Osteoblast (primary cell): ENCODE results near the gene SPSB3. TPM values are rescaled to one million over a fixed set of nuclear protein-coding genes. Genes with fewer than 3 reads are reported as not detected.
A peak's percentile ranks its signal among the peaks of the same experiment; 100 is the strongest.

Source experiments
- DNase-seq: peaks from one replicate; pipeline ENCODE4 v3.0.0; 2011; ENCODE audit warnings: low spot score, mixed read lengths; ENCODE audit not compliant: insufficient read length; ENCODE audit errors: missing footprints
- H2AFZ ChIP-seq: 2 replicates; pipeline ENCODE4 v1.6.0; 2011; ENCODE audit warnings: mild to moderate bottlenecking, low read length
- H3K27ac ChIP-seq: 2 replicates; pipeline ENCODE4 v1.5.1; 2011; ENCODE audit warnings: mild to moderate bottlenecking, low read depth, low read length, moderate library complexity
- H3K27me3 ChIP-seq: 2 replicates; pipeline ENCODE4 v1.6.0; 2012; ENCODE audit warnings: mild to moderate bottlenecking, control low read depth, inconsistent platforms, low read length, moderate library complexity; ENCODE audit not compliant: insufficient read depth
- H3K36me3 ChIP-seq: 2 replicates; pipeline ENCODE4 v1.5.1; 2011; ENCODE audit warnings: mild to moderate bottlenecking, low read length, control low read depth, moderate library complexity; ENCODE audit not compliant: insufficient read depth
- H3K4me1 ChIP-seq: 2 replicates; pipeline ENCODE4 v1.5.1; 2011; ENCODE audit warnings: mild to moderate bottlenecking, low read length, control low read depth, moderate library complexity; ENCODE audit not compliant: insufficient read depth
- H3K4me2 ChIP-seq: 2 replicates; pipeline ENCODE4 v1.6.0; 2011; ENCODE audit warnings: mild to moderate bottlenecking, low read length; ENCODE audit not compliant: insufficient read depth
- H3K4me3 ChIP-seq: fragments of 200-600 bp; sonication (generic); 3 replicates; pipeline ENCODE4 v1.5.1; 2012; ENCODE audit warnings: mild to moderate bottlenecking, low read length, inconsistent platforms; ENCODE audit not compliant: insufficient read depth
- H3K79me2 ChIP-seq: 2 replicates; pipeline ENCODE4 v1.6.0; 2012; ENCODE audit warnings: mild to moderate bottlenecking, low read length, control low read depth, inconsistent platforms; ENCODE audit not compliant: insufficient read depth
- H3K9me3 ChIP-seq: 2 replicates; pipeline ENCODE4 v1.5.1; 2011; ENCODE audit warnings: low read depth, low read length, control low read depth
- H4K20me1 ChIP-seq: 2 replicates; pipeline ENCODE4 v1.6.0; 2012; ENCODE audit warnings: mild to moderate bottlenecking, low read length, control low read depth; ENCODE audit not compliant: insufficient read depth
- CTCF ChIP-seq: IDR thresholded peaks from 2 replicates; pipeline ENCODE4 v1.5.1; 2011; ENCODE audit warnings: mild to moderate bottlenecking, low read depth, low read length, moderate library complexity; ENCODE audit errors: extremely low read depth
- total RNA-seq: library from RNA; depleted of rRNA; stranded (reverse); fragments of >200 nt; gene quantifications from 2 replicates; pipeline ENCODE4 v1.2.3, GENCODE V29; 2012

The SPSB3 gene
- total RNA-seq, 1 donor, result 42.3 TPM

DNA sequence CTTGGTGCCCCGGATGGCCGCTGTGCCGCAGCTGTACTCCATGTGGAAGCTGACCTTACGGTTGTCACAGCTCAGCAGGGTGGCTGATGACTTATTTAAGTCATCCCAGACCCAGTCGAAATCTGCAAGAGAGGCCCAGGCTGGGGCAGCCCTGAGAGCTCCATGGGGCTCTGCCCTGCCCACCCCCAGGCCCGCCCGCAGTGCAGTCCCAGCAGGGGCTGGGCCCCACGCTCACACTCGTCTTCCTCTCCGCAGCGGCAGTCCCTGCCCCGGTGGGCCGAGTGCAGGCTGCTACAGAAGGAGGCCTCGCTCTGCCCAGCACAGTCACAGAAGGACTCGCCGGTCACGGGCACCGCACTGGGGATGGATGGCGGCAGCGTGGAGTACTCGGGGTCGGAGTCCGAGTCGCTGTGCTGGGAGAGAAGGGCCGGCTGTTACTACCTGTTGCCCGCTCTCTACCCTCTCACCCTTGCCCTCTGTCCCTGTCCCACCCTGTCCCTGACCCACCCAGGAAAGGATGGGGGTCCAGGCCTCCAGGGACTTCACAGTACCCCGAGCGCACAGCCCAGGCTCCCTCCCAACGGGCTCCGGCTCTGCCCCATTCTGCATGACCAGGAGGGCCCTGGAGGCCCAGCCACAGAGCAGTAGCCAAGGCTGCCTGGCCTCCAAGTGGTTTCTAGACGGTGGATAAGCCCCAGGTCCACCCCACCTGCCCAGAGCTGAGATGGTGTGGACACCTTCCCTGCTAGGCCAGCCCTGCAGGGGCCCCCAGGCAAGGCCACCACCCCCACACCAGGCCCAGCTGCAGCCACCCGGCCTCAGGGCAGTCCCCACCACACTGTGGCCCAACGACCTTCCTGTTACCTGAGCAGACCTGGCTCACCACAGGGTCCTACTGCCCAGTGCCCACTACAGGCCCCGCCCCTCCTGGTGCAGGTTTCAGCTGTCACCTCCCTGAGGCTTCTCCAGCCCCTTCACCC, 3.9 kb downstream of the SPSB3 start:
- Histone ChIP-seq H3K27ac (no peak overlapping the region), H2AFZ (no peak overlapping the region), H3K36me3 (peaks cover 29% of the 10 kb centered on the region), H3K9me3 (no peaks in the 10 kb centered on the region), H3K4me1 (peaks cover 24% of the 10 kb centered on the region), H3K27me3 (no peaks in the 10 kb centered on the region), H3K79me2 (peaks cover 39% of the 10 kb centered on the region), H3K4me2 (no peak overlapping the region), H3K4me3 (no peak overlapping the region), H4K20me1 (peaks cover 36% of the 10 kb centered on the region)
- DNase-seq, result peak; percentile 83
- TF ChIP-seq CTCF, result no peak

GRCh38 chr16:1777375-1778199, 4.8 kb downstream of the SPSB3 start:
- H3K27me3 ChIP-seq, result no peaks in the 10 kb centered on the region
- no peak overlapping the region for H2AFZ ChIP-seq
- peaks cover 36% of the 10 kb centered on the region for H4K20me1 ChIP-seq
- H3K79me2 ChIP-seq, result peaks cover 40% of the 10 kb centered on the region
- H3K4me3 ChIP-seq, result no peak overlapping the region
- no peak overlapping the region for H3K4me2 ChIP-seq
- no peaks in the 10 kb centered on the region for H3K9me3 ChIP-seq
- H3K4me1 ChIP-seq, result peaks cover 21% of the 10 kb centered on the region
- TF ChIP-seq CTCF, result no peak
- no peak overlapping the region for H3K27ac ChIP-seq
- peak; percentile 86 for DNase-seq
- peaks cover 29% of the 10 kb centered on the region for H3K36me3 ChIP-seq

- Histone ChIP-seq H2AFZ (no peak overlapping the region), H3K27ac (no peak overlapping the region), H3K4me1 (peaks cover 27% of the 10 kb centered on the region), H3K27me3 (no peaks in the 10 kb centered on the region), H3K79me2 (peaks cover 46% of the 10 kb centered on the region), H3K4me3 (no peak overlapping the region), H3K4me2 (no peak overlapping the region), H3K9me3 (no peaks in the 10 kb centered on the region), H3K36me3 (peaks cover 29% of the 10 kb centered on the region), H4K20me1 (peaks cover 39% of the 10 kb centered on the region)
- DNase-seq, result peak; percentile 77
- no peak for TF ChIP-seq CTCF
Observed at GRCh38 chr16:1776991-1777374, 5.4 kb downstream of the SPSB3 start.

- no peak for TF ChIP-seq CTCF
Observed at GRCh38 chr16:1776672-1776955, 5.8 kb downstream of the SPSB3 start.

More at GRCh38 chr16:1776672-1776955, 5.8 kb downstream of the SPSB3 start:
- H3K4me3 ChIP-seq, result no peak overlapping the region
- H3K4me1 ChIP-seq, result peaks cover 29% of the 10 kb centered on the region
- H2AFZ ChIP-seq, result no peak overlapping the region
- no peaks in the 10 kb centered on the region for H3K27me3 ChIP-seq
- H3K79me2 ChIP-seq, result peaks cover 49% of the 10 kb centered on the region
- no peak overlapping the region for H3K27ac ChIP-seq
- H3K4me2 ChIP-seq, result no peak overlapping the region
- H3K36me3 ChIP-seq, result peaks cover 29% of the 10 kb centered on the region
- H3K9me3 ChIP-seq, result no peaks in the 10 kb centered on the region
- peak; percentile 77 for DNase-seq
- H4K20me1 ChIP-seq, result peaks cover 40% of the 10 kb centered on the region
